ENCODE data around the gene TADA1.
"Not testable (repeated sequence)": the region's sequence is repeated elsewhere in the genome, so short reads cannot be mapped to it uniquely, and the experiment has no call there.

TADA1 gene

DNA sequence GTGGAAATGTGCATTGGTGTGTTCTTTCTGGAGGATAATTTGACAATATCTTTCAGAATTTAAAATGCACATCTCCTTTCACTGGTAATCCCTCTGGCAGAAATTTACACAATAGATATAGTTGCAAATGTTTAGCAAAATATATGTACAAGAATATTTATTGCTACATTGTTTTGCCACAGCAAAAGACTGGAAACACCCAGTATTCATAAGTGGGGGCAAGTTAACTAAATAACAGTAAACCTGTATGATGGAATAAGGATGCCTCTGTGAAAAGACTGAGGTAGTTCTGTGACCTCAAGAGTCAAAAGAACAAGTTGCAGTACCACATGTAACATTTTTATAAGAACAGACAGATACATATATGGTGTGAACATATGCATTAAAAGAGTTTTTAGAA lies 13.7 kb upstream of the TADA1 start:
- no peak for DNase-seq

DNA sequence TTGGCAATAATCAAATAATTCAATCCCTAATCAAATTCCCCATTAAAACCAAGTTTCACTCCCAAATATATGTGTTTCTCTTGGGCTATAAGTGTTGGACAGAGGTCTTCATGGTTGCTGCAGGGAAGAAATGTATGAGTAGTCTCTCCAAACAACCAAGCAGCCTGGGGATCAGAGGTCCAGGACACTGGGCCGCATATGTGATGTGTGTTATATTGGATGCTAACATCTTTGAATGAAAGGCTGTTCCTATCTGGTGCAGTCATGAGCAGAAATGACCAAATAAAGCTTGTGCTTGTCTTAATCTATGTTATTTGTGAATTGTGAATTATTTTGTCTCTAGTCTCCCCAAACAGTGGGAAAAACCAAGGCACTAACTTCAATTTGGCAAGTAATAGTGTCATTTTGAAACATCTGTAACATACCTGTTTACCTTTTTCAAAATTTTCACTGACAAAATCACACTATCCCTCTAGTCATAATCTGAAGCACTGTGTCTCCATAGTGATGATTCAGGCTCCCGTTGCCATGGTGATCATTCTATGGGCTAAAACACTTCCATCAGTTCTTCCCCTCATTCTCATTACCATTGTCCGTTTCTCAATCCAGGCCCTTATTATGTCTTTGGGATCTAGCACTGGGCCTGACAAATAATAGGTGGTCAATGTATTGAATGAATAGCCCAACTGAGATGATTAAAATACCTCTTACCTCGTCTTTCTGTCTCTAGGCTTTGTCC lies 12.5 kb upstream of the TADA1 start:
- DNase-seq, result peak; percentile 3

DNA sequence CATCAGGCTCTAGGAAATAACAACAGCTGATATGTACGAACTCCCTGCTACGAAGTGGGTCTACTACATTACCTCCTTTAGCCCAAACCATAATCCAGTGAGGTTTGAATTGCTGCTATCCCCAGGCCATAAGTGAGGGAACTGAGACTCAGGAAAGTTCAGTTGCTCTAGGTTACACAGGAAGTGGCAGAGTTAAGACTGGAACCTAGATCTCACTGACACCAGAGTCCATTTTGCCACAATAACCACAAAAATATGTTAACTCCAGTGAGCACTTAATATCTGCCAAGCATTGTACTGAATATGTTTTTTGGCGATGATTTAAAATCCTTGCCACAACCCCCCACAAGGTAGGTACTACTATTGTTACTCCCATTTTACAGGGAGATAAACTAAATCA lies 8.9 kb upstream of the TADA1 start:
- no peak for DNase-seq

DNA sequence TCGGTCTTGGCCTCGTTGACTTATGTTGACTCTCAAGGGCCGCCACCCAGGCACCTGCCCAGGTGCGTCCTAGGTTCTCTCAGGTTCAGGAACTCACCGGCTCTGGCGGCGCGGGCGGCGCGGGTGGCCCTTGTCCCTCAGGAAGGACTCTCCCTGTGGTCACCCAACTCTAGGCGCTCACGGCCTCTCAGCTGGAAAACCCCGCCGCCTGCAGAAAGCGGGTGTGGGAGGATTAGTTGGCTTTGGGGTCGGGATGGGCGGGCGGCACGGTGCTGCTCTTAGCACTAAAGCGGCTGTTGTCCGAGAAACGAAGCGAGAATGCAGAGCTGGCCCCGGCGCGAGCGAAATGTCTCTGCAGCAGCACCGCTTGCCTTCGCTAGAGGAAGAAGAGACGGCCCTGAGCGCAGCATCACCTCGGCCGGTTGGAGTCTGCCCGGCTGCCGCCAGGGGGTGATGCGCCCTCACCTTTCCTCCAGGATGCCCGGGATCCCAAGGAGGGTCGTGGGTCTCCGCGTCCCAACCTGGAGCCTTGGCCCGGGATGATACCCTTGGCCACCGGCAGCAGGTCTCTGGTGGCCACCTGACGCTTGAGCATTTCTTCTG lies 8.1 kb upstream of the TADA1 start:
- DNase-seq, result no peak

DNA sequence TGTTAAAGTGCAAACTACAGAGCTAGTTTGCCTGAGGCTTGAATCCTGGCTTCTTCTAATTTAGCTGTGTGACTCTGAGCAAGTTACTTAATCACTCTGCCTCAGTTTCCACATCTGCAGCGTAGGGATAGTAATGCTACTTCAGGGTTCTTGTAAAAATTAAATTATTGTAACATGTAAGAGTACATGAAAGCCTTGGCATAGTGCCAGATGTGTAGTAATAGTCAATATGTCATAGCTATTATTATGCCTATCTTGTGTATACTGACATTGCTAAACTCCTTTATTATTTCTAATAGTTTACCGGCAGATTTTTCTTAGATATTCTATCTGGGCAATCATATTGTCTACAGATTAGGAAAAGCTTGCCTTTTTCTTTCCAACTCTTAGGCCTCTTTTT lies 6.8 kb upstream of the TADA1 start:
- DNase-seq, result no peak

DNA sequence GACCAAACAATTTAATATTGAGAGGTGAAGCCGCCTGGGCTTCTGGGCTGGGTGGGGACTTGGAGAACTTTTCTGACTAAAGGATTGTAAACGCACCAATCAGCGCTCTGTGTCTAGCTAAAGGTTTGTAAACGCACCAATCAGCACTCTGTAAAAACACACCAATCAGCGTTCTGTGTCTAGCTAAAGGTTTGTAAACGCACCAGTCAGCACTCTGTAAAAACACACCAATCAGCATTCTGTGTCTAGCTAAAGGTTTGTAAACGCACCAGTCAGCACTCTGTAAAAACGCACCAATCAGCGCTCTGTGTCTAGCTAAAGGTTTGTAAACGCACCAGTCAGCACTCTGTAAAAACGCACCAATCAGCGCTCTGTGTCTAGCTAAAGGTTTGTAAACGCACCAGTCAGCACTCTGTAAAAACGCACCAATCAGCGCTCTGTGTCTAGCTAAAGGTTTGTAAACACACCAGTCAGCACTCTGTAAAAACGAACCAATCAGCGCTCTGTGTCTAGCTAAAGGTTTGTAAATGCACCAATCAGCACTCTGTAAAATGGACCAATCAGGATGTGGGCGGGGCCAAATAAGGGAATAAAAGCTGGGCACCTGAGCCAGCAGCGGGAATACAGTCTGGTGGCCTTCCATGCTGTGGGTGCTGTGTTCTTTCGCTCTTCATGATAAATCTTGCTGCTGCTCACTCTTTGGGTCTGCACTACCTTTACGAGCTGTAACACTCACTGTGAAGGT lies 2.3 kb upstream of the TADA1 start:
- not testable (repeated sequence) for DNase-seq

DNA sequence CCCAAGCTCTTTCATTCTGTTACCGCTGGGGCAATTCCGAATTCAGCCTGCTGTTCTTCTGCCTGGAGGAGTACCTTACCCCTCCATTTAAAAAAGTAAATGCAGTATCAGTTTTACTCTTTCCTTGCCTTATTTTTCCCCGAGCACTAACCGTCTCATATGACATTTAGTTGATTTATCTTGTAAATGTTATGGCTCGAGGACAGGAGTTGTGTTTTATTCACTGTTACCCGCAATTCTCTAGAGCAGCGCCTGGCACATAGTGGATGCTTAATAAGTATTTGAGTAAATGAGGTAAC lies 425 bp upstream of the TADA1 start:
- no peak for DNase-seq

DNA sequence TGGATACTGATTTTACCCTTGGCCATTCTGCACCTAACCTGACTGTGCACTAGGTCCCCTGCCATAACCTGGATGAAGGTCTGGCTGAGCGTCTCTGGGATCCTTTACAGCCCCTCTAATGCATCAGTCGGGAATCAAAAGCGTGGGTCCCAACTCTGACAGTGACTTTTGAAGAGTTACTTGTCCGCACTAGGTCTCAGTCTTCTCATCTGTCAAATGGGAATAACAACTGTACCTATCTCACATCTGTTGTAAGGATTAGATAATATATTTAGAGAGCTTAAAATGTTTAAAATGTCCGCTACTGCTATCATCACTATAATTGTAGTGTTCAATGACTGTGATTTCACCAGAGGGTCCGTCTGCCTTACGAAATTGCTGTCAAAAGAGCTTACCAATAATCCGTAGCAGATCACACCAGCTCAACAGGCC lies 746 bp downstream of the TADA1 start:
- DNase-seq, result no peak

DNA sequence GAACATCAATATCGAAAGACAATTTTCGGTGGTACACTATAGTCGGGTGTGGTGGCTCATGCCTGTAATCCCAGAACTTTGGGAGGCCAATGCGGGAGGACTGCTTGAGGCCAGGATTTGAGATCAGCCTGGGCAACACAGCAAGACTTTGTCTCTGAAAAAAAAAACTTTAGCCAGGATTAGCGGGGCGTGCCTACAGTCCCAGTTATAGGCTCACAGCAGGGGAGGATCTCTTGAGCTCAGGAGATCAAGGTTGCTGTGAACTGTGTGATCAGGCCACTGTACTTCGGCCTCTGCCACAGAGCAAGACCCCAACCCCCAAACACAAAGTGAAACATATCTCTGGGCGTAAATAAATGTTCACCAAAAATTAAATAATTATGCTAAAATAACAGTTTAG lies 1.6 kb downstream of the TADA1 start:
- DNase-seq, result no peak

DNA sequence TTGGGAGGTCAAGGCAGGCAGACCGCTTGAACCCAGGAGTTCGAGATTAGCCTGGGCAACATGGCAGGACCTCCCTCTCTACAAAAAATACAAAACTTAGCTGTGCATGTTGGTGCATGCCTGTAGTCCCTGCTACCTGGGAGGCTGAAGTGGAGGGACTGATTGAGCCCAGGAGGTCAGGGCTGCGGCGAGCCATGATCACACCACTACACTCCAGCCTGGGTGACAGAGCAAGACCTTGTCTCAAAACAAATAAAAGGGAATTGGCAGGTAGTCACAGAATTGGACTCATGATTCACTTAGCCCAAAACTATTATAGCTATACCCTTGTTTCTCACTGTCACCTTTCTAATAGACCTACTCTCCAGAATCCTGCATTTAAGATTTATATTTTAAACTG lies 5.5 kb downstream of the TADA1 start:
- DNase-seq, result no peak

DNA sequence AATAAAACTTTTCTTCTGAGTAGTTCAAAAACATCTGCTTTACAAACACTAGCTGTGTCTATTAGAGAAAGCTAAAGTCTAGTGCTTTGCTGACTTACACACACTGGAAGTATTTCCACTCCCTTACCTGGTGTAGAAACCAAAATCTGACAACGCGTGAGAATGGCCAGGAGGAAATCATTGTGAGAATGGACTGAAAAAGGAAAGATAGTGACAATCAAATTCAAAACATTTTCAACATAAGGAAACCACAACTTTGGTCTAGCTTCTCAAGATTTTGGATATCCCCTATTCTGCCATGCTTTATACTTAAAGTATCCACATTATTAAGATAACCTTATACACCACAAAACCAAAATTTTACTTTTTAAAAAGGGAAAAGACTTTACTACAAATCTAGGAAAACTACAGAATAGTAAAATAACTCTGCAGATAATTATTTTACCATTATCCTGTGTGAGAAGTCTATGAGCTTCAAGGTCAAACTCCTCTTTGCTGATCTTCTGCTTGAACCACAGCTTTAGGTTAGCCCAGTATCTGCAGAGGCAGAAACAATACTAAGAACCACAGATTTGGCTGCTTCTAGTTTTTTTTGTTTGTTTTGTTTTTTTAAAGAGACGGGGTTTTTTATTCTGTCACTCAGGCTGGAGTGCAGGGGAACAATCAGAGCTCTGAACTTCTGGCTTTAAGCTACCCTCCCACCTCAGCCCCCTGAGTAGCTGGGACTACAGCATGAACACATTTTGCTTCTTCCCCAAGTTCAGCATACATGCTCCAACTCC lies 6.6 kb downstream of the TADA1 start:
- no peak for DNase-seq

DNA sequence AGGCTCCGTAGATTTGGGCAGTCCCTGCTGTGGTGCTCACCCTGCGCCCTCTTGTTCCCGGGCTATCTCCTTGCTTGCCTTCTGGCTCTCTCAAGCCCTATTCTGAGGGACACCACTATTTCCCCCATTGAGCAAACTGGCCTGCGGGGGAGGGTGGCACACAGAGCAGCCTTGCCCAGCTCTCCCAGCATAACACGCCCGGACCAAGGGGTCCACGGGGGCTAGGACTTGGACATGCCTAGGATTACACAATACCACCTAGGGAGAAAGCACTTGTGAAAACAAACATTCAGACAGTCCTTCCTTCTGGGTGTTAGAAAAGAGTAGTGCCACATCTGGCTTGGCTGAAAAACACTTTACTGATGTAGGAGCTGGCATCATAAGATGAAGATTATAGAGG lies 7.4 kb downstream of the TADA1 start:
- no peak for DNase-seq

DNA sequence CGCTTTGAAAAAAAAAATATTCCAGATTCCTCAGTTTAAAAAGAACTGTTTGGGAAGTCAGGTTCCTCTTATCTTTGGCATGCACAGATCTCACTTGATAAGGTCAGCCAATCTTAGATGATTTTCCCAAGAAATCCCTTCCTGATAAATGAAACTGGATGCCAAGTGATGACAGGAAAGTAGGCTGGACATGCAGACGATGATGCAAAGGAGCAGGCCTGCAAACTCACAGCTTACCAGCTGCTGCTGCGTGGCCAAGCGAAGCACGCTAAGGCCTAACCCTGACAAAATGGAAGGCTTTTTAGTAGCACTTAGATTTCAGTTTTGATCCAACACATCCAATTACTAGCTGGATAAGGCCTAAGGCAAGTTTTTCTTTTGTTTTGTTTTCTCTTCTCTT lies 10.1 kb downstream of the TADA1 start:
- DNase-seq, result no peak

DNA sequence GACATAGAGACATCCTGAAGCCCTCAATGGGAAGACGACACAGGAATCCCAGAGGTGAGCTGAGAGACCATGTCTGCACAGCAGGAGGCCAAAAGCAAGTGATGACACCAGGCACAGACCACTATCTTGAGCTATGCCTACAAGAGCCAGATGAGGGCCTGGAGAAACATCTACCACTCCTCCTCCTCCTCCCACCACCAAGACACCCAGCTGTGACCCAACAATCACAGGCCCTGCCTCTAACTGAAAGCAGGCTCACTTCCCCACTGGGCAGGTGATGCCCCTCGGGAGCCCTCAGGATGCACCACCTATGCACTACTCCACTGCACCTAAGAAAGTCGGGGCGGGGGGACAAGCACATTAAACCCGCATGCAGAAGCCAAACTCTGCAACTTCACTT lies 16.5 kb downstream of the TADA1 start:
- DNase-seq, result no peak

DNA sequence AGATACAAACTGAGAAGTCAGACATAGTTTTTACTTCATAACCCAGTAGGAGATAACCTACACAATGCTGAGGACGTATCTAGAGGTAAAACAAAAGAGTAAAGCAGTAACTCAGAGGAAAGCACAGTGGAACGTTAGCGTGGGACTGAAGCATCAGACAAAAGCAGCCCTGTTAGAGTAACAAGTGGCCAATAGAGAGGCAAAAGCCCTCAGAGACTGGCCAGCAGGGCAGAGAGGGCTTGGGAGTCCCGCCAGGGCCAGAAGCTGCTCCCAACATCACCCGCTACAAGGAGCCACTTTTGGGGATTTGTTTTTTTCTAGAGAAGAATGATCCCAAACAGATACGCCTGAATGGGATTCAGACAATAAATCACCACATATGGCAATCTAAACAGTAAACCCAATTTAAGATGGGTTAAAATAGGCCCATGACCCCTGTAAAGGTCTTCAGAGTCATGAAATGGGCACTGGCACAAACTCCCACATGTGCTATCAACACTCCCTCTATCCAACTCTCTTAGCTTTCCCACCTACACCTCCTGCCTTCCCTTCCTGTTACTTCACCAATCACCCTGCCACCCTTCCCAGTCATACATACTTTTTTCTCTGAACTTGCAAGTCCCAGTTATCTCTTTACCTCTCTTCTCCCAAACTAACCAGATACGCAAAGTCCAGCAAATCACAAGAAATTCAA lies 17.2 kb downstream of the TADA1 start:
- DNase-seq, result no peak

DNA sequence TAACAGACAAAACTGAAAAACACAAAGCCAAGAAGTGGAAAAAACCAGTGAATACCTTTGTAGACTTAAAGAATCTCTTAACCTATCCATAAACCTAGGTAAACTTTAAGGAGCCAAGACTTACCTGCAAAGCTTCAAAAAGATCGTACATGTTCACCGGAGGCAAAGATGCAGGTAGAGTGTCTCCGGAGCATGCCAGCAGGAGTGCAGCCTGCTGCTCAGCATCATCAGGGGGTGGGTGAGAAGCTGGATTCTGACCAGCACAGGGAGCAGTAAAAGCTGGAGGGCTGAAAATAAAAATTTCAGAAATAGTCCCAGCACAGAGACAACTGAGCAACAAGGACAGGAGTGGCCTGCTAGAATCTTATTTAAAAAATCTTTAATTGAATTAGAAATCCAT lies 18.1 kb downstream of the TADA1 start:
- no peak for DNase-seq

DNA sequence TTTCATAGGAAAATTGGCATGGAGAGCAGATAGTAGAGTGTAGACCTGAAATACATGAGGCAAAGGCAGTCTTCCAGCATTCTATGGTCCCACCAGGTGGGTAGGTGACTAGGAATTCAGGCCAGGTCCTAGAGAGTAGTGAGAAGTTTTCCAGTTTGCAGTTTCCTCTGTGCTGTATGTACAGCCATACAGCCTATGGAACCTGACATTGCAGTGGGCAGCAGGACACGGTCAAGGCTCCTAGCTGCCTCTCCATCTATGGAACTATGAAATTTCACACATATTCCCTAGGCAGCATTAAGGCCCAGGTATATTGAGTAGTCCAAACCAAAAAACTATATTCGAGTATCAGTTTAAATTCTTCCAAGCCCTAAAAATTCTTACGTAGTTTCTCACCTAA lies 20.5 kb downstream of the TADA1 start:
- DNase-seq, result no peak

DNA sequence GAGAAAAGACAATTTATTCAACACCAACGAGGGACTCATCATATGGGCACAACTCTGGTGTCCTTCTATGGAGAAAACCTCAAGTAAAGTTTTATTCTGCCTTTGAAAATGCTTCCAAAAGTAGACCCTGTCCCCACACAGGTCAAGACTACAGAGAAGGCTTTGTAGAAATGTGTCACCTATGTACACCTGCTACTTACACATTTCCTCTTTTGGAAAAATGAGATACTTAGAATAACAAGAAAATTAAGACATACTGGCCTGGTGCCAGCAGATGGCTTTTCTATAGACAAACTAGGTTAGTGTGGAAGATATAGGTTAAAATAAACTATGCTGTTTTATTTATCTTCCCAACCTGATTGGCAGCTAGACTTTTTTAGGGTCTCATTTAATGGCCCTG lies 23.1 kb downstream of the TADA1 start:
- no peak for DNase-seq

DNA sequence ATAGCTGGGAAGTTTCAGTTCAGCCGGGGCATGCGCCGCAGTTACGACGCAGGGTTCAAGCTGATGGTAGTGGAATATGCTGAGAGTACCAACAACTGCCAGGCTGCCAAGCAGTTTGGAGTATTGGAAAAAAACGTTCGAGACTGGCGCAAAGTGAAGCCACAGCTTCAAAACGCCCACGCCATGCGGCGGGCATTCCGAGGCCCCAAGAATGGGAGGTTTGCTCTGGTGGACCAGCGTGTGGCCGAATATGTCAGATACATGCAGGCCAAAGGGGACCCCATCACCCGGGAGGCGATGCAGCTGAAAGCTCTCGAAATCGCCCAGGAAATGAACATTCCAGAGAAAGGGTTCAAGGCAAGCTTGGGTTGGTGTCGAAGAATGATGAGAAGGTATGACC lies 26.9 kb downstream of the TADA1 start:
- DNase-seq, result no peak

DNA sequence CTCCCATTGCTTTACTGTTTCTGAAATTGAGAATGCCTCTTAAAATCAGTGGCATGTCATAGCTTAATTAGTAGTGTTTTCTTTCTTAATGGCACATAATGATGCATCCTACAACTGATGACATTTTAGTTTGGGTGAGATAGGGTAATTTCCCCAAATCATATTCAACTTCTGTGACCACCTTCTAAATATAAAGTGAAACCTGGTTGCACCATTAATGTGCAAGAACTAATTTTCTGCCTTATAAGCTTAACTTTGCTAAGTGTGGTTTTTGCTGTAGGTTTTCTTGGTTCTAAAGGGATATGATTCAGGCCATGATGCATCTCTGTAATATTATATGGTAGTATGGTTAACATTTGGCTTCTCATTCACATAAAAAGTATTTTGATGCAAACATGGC lies 27.9 kb downstream of the TADA1 start:
- DNase-seq, result no peak

DNA sequence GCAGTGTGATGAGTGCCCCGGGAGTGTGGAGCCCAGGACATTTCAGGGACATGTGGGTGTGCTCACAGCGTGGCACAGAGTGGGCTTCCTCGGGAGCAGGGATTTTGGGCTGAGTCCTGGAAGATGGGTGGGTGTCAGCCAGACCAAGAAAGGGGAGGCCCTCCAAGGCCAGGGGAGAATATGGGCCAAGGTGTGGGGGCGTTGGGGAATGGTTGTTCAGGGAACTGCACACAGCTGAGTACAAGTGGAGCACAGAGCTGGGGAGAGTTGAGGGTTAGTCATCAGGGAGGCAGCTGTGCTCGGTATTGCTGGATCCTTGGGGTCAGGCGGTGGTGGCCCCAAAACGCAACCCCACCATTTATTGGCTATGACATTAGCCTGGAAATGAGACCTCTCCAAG lies 31.3 kb downstream of the TADA1 start:
- DNase-seq, result no peak

DNA sequence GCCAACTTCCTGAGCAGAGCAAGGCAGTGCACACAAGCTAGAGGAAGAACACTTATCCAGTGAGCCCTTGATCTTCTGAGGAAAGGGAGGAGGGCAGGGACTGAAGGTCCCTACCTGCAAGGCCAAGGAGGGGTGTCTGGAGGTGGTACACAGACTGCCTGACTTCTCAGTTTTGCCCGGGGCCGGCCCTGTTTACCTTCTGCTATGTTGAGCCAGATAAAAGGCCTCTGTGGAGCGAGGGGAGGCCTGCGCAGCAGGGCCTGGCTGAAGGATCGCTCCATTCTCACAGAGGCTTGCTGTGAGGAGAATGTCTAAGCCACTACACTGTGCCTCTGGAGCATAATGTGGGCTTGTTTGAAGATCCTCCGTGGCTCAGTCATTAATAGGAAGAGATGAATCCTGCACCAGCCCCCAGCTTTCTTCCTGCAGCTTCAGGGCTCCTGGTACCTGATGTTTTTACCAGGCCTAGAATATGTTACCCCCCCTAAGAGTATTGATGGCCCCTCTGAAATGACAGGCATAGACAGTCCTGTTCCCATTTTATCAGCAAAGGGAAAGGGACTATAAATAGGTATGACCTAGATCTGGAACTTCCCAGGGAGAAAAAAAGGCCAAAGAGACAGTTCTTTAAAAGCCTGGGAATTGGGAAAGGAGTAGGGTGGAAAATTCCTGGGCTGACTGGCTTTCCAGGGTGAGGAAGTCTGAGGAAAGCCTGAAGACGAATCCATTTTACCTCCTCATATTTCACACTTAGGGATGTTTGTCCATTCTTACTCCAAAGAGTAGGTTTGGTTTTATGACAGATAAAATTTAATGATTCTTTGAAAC lies 32.1 kb downstream of the TADA1 start:
- DNase-seq, result no peak
